Loucy (cell line): ENCODE data around the gene C6.

ENCODE experiments used
- H2AFZ ChIP-seq: fragments of 200-600 bp; sonication (generic); 2 replicates; pipeline ENCODE4 v1.6.0; 2016; ENCODE audit warnings: antibody characterized with exemption, mild to moderate bottlenecking, low read length, moderate library complexity
- H3F3A ChIP-seq: fragments of 200-600 bp; 2 replicates; pipeline ENCODE4 v1.6.0; 2016; ENCODE audit warnings: antibody characterized with exemption, low read depth, mild to moderate bottlenecking
- H3K27me3 ChIP-seq: fragments of 200-600 bp; sonication (generic); 2 replicates; pipeline ENCODE4 v1.6.1; 2014; ENCODE audit warnings: low read length, mild to moderate bottlenecking; ENCODE audit not compliant: insufficient read depth, poor library complexity, severe bottlenecking
- H3K36me3 ChIP-seq: fragments of 200-600 bp; sonication (generic); 2 replicates; pipeline ENCODE4 v1.6.1; 2016; ENCODE audit warnings: low read length; ENCODE audit not compliant: insufficient read depth
- H3K4me1 ChIP-seq: fragments of 200-600 bp; sonication (generic); 2 replicates; pipeline ENCODE4 v1.5.1; 2014; ENCODE audit warnings: low read length, mild to moderate bottlenecking; ENCODE audit not compliant: insufficient read depth, poor library complexity, severe bottlenecking
- H3K4me2 ChIP-seq: fragments of 200-600 bp; sonication (generic); 2 replicates; pipeline ENCODE4 v1.6.0; 2014; ENCODE audit warnings: antibody characterized with exemption, low read length, low read depth, mild to moderate bottlenecking; ENCODE audit not compliant: poor library complexity, severe bottlenecking
- H3K4me3 ChIP-seq: fragments of 200-600 bp; sonication (generic); 2 replicates; pipeline ENCODE4 v1.5.1; 2014; ENCODE audit warnings: low read length, mild to moderate bottlenecking, mixed read lengths; ENCODE audit not compliant: poor library complexity, severe bottlenecking
- H3K79me2 ChIP-seq: fragments of 200-600 bp; sonication (generic); 2 replicates; pipeline ENCODE4 v1.6.1; 2014; ENCODE audit warnings: low read length; ENCODE audit not compliant: insufficient read depth
- H3K9ac ChIP-seq: fragments of 200-600 bp; sonication (generic); 2 replicates; pipeline ENCODE4 v1.6.0; 2014; ENCODE audit warnings: mild to moderate bottlenecking, low read depth, low read length, moderate library complexity; ENCODE audit not compliant: poor library complexity, severe bottlenecking
- H3K9me2 ChIP-seq: fragments of 200-600 bp; sonication (generic); replicated peaks from 2 replicates; pipeline ENCODE4 v1.6.1; 2016; ENCODE audit warnings: low read depth, low read length, mixed read lengths
- H3K9me3 ChIP-seq: fragments of 200-600 bp; sonication (generic); 2 replicates; pipeline ENCODE4 v1.6.1; 2014; ENCODE audit warnings: mild to moderate bottlenecking, antibody characterized with exemption, low read length, low read depth; ENCODE audit not compliant: insufficient read depth
- H4K20me1 ChIP-seq: fragments of 200-600 bp; sonication (generic); 2 replicates; pipeline ENCODE4 v1.6.0; 2014; ENCODE audit warnings: antibody characterized with exemption, low read length, mild to moderate bottlenecking; ENCODE audit not compliant: insufficient read depth, poor library complexity, severe bottlenecking
- EZH2phosphoT487 ChIP-seq: fragments of 200-600 bp; IDR thresholded peaks from 2 replicates; pipeline ENCODE4 v1.6.1; 2018; ENCODE audit warnings: antibody characterized with exemption, mild to moderate bottlenecking, moderate library complexity, borderline replicate concordance
- TF ChIP-seq, protein P1 (sequence below): fragments of 200-600 bp; sonication (generic); conservative IDR thresholded peaks from 2 replicates; pipeline ENCODE4 v1.5.1; 2014; ENCODE audit warnings: mild to moderate bottlenecking, antibody characterized with exemption, low read length

C6 gene

DNA sequence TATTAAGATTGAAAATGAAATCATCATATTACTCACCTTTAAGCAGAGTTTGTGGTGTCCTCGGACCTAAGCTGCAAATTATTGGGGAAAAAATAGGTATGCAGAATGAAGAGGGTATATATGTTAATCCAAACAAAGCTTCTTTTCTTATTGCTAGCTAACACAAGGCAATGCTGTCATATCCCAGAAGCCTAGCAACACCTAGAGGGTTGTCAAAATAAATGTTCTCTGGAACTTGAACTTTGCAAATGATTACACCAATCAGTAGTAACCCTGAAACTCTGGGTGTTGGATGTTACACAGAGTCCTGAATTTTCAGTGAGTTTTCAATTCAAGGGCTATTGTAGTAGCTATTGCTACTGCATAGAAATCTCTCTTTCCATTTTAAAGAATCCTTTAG, at the start of gene C6:
TSS of gene C6 (minus strand) at position 193 of the 400 bp plus-strand sequence. CDS start 10,302 bp downstream, outside the sequence.
- Histone ChIP-seq H3K4me1 (no peaks in the 10 kb centered on the region), H4K20me1 (no peaks in the 10 kb centered on the region), H3K9me3 (no peaks in the 10 kb centered on the region), H3K4me2 (no peak within 1 kb of the TSS), H3K9me2 (no peaks in the 10 kb centered on the region), H3F3A (no peaks in the 10 kb centered on the region), H2AFZ (no peak within 1 kb of the TSS), H3K4me3 (no peak within 1 kb of the TSS), H3K79me2 (no peaks in the 10 kb centered on the region), H3K27me3 (no peaks in the 10 kb centered on the region), H3K36me3 (no peaks in the 10 kb centered on the region), H3K9ac (no peak within 1 kb of the TSS)
- no peak for TF ChIP-seq EZH2phosphoT487
- TF ChIP-seq, protein P1, sequence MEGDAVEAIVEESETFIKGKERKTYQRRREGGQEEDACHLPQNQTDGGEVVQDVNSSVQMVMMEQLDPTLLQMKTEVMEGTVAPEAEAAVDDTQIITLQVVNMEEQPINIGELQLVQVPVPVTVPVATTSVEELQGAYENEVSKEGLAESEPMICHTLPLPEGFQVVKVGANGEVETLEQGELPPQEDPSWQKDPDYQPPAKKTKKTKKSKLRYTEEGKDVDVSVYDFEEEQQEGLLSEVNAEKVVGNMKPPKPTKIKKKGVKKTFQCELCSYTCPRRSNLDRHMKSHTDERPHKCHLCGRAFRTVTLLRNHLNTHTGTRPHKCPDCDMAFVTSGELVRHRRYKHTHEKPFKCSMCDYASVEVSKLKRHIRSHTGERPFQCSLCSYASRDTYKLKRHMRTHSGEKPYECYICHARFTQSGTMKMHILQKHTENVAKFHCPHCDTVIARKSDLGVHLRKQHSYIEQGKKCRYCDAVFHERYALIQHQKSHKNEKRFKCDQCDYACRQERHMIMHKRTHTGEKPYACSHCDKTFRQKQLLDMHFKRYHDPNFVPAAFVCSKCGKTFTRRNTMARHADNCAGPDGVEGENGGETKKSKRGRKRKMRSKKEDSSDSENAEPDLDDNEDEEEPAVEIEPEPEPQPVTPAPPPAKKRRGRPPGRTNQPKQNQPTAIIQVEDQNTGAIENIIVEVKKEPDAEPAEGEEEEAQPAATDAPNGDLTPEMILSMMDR, result no peak

DNA sequence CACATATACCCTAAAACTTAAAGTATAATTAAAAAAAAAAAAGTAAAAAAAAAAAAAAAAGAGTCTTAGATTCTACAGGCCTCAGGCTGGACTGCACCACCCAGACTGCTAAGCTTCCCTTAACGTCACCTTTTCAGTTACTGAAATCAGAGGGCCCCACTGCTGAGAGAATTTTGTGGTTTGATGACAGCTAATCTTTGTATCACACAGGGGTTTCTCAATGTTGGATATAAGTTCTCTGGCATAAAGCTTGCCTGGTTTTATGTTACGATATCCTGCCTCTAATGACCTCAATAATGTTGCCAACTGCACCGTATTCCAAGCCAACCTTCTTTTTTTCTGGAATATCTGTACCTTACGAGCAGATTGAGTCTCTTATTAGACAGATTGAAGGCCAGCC, 43.1 kb upstream of the C6 start:
- H3K4me3 ChIP-seq, result no peak overlapping the region
- H3K36me3 ChIP-seq, result no peaks in the 10 kb centered on the region
- H3K9ac ChIP-seq, result no peak overlapping the region
- TF ChIP-seq, protein P1, result no peak
- no peak for TF ChIP-seq EZH2phosphoT487
- no peak overlapping the region for H3K4me2 ChIP-seq
- H3K79me2 ChIP-seq, result no peaks in the 10 kb centered on the region
- H3K9me3 ChIP-seq, result no peaks in the 10 kb centered on the region
- no peaks in the 10 kb centered on the region for H3K27me3 ChIP-seq
- no peaks in the 10 kb centered on the region for H3K9me2 ChIP-seq
- no peaks in the 10 kb centered on the region for H3F3A ChIP-seq
- no peaks in the 10 kb centered on the region for H4K20me1 ChIP-seq
- H2AFZ ChIP-seq, result no peak overlapping the region
- no peaks in the 10 kb centered on the region for H3K4me1 ChIP-seq

DNA sequence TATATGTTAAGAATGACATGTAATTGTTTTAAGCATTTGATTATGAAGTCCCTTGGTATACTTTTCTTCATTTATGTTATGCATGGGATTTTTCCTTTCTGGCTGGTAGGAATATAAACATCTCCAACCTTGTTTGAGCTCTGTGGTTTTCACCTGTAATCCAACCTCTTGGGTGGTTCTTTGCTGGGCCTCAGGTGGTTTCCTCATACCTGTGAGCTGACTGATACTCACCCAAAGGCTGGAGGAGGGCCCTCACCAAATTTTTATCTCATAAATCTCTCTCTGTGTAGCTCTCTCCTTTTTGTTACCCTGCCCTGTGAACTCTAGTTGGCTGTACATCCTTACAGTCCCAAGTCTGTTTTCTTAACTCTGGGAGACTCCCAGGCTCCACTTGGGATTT, 39.8 kb upstream of the C6 start:
- Histone ChIP-seq H3K27me3 (no peaks in the 10 kb centered on the region), H3K79me2 (no peaks in the 10 kb centered on the region), H3K9me2 (no peaks in the 10 kb centered on the region), H3K4me1 (no peaks in the 10 kb centered on the region), H3K4me2 (no peak overlapping the region), H4K20me1 (no peaks in the 10 kb centered on the region), H3K36me3 (no peaks in the 10 kb centered on the region), H2AFZ (no peak overlapping the region), H3K9me3 (no peaks in the 10 kb centered on the region), H3F3A (no peaks in the 10 kb centered on the region), H3K4me3 (no peak overlapping the region), H3K9ac (no peak overlapping the region)
- no peak for TF ChIP-seq EZH2phosphoT487
- TF ChIP-seq, protein P1, result no peak
